KBM-7 (cell line): Measurements from ENCODE around the gene HPD.

ENCODE experiments used
- DNase-seq: peaks from one replicate; pipeline ENCODE4 v3.0.0-alpha.2; 2015
- in situ Hi-C: fragments of 300-500 bp; cut with MboI; formaldehyde crosslinking; loops from 2 replicates; pipeline ENCODE4 v1.14.3; 2020; ENCODE audit warnings: low sequenced_read_pairs, low pct_unique_long_range_greater_than_20kb, mixed read lengths

Gene HPD

DNA sequence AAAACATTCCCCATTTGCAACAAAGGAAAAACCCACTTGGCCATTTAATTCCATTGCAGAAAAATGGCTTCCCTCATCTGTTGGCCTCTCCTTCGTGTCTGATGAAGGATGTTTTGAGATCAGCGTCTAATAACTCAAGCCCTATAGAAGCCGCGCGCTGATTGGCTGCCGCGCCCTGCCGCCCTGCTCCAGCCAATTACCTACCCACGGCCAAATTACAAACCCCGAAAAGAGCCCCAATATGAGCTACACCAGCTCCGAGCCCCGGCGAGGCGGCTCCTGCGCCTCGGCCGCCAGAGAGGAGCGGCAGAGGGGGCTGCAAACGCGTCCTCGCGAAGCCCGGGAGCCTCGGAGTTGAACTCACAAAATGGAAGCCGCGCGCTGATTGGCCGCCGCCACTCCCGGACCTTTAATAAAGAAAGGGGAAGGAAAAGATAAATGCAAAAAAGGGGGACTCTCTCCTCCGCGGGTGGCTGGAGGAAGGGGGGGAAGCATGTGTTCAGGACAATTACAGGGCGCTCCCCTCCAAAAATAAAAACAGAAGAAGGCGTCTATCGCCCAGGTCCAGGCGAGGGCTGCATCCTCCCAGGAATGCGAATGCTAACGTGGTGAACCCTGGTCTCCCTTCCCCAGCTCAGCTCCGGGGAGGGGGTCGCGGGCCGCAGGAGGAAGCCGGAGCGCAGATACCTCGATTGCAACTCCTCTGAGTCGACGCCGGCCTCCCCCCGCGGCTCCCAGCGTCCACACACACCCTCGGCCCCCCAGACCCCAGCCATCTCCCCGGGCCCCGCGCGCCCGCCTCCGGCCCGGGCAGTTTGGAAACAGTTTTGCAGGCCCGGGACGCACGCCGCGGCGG is 55.6 kb downstream of the HPD start:
- peak; percentile 98 for DNase-seq
- in situ Hi-C loops: no loop called here

DNA sequence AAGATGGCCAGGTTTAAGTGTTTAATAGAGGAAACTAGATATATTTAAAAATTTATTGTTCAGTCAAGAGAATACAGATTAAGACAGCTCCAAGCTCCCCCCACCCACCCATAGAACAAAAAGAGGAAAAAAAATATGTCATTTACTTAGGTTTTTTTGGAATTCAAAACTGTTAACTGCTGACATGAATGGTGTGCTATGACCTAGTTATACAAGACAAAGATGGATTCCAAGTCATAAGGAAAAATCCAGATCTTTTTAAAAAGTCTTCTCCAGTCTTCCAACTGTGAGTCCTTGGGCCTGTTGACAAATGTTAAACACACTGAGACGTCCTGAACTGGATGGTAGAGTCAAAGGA is 56.2 kb downstream of the HPD start:
- no peak for DNase-seq
- in situ Hi-C loops: no loop called here

DNA sequence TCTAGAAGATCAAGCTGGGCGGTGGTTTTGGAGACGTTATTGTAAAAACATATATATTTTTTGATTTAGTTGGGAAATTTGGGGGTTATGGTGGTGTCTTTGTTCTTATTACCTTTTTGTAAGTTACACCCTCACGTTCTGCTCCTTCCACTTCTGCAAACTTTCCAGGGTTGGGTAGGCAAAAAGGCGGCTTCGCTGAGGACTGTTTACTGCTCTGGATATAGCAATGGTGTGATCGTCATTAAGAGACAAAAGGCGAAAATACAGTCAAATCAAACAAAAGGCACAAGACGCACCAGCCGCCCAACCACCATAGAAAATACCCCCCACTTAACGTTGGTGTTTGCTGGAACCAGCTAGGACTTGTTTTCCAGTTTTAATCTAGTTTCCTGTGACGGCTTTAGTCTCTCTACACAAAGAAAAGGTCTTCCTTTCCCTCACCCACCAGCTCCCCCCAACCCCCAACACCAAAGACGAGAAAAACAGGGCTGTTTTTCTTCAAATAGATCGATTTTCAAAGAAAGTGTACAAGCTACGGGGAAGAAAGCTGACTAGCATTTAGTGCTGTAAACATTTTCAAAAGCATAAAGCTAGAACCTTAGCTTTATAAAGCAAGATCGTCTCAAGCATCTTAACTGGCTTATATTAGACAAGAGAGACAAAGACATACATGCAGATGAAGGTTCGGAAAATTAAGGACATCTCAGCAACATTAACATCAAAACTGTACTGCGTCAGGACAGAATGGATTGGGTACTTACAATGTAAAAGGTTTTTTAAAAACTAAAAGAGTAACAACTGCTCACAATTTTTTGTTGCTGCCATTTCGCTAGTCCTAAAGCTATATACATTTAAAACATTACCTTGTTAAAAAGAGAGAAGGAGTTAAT is 56.8 kb downstream of the HPD start:
- DNase-seq: peak; percentile 62
- in situ Hi-C loops: no loop called here

DNA sequence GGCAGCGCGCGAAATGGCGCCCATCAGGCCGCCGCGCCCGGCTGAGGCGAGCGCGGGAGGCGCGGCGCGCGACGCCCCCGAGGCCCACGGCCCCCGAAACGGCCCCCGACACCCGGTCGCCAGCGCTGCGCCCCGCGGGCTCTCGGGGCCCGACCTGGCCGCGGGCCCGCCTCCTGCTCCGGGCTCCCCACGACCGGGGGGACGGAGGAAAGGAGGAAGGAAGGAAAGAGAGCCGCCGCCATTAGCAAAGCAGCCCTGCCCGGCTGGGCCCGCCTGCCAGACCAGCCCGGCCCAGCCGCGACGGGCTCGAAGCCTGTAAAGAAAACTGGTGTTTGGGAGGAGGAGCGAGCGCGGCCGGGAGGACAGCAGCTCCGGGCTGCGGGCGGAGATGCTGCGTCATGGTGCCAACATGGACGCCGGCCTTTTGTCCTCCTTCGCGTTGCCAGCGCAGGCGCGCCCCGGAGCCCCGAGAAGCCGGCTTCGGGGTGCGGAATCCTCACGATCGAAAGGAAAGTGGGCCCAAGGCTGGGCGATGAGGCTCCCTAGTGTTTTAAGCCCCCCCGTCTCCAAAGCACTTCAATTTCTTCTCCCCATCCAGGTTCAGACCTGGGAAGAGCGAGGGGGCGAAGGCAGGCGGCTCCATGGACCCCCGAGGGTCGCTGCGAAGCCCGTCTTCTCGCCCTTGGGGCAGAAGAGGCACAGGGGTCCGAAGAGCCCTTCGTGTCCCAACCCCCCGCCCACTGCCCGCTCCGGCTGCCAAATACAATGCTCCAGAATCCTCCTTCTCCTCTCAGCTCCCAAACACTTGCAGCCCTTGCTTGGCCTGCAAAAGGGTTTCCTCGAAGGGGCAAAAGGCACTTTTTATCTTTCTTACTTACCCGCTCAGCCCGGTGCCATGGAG is 57.7 kb downstream of the HPD start:
- DNase-seq: peak; percentile 61
- in situ Hi-C loops: no loop called here

DNA sequence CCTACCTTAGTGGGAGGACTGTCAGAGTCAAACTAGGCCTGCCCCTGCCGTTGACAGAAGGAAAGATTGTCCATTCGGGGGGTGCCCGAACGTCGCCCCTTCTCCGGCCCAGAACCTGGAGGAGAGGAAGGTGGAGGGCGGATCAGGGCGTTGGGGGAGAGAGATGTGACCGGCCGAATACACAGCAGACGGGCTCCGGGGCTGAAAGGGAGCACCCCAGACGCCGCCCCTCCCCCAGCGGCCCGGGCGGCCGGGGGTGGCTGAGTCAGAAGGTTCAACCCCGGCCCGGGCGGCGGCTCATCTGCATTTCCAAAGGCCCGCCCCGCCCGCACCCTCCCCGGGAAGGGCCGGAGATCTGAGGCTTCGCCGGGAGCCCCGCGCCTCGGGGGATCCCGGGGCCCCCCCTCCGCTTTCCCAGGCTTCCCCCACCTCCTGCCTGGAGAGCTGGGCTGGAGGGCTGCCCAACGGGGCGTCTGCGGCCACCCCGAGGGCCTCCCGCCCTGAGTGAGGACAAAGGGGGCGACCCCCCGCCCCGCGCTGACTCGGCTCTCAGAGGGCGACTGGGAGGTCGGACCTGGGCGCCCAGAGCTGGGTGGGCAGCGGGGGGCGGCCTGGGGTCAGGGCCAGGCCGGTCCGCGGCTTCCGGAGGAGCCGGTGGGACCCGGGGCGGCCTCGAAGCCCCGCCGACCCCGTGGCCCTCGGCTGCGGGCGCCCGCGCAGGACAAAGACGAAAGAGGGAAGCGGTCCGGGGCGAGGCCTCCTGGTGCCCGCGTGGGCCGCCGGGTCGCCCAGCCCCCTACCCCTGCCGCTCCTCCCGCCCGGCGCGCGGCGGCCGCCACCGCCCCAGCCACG is 58.6 kb downstream of the HPD start:
- peak; percentile 75 for DNase-seq
- in situ Hi-C loops: no loop called here

DNA sequence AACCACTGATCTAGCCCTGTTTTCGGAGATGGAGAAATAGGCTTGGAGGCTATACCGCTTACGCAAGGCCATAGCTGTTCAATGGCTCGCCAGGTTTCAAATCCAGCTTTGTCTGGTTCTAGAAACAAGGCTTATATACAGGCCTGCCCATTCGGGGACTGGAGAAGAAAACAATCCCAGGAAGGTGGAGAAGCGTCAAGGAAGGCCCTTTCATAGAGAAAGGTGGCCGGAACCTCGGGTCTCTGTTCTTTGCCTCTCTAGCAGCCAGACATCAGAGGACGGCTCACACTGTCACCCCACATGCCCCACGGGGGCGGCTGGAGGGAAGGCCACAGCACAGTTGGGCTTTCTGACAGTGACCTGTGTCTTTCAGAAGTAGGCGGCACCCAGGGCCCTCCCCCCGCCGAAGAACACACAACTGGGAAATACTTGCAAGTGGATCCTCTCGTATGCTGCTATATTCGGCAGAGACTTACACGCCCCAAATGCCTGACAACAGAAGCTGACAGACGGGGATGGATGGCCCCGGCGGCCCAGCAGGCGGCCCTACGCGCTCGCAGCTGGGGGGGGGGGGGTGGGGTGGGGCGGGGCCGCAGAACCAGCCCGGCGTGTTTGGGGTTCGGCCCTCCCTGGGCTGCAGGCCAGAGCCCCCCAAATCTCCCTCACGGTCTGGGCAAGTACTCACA is 59.4 kb downstream of the HPD start:
- in situ Hi-C loops: no loop called here
- peak; percentile 69 for DNase-seq

DNA sequence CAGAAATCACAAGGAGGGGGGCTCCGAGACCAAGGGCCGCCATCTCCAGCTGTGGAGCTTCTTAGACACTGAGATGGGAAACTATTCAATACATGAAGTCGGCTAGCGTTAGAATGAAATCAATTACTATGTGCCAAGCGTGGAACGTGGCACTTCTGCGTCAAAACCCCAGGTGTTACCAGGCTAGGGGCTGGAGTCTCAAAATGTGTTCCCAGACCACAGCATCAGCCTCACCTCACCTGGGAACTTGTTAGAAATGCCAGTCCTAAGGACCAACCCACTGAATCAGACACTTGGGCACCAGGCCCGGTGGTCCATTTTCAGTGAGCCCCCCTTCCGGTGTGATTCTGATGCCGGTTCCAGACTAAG is 59.9 kb downstream of the HPD start:
- no peak for DNase-seq
- in situ Hi-C loops: no loop called here

DNA sequence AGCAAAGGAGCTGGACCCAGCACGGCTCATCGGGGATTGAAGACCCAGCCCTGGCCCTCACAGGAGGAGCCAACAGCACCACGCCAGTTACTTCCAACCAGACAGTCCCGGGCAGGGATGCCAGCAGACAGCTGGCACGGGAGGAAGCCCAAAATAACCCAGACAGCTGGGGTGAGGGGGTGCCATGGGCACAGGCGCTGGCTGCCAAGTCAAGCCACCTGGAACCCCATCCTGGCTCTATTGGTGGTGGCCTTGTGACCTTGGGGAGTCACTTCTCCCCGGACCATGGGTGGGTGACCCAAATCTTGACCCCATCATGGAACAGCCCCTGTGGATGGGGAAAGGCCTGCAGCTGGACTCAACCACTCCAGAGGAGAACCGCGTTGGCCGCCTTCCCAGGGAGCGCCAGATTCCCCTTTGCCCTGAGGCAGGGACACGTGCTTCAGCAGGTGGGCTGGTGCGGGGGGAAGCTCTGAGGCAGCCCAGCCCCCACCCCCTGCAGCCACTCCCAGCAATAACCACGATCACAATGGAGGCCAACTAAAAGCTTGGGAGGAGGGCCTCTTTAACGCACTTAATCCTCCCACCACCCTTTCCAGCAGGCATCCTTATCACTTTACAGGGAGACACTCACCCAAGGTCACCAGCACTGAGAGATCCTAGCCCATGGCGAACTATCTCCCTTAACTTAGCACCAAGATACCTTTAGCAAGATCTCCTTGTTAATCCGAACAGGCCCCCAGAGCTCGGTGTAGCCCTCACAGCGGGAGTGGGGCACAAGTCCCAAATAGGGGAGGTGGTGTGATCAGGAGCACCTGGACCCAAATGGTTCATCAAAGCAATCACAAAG is 60.5 kb downstream of the HPD start:
- no peak for DNase-seq
- in situ Hi-C loops: no loop called here

DNA sequence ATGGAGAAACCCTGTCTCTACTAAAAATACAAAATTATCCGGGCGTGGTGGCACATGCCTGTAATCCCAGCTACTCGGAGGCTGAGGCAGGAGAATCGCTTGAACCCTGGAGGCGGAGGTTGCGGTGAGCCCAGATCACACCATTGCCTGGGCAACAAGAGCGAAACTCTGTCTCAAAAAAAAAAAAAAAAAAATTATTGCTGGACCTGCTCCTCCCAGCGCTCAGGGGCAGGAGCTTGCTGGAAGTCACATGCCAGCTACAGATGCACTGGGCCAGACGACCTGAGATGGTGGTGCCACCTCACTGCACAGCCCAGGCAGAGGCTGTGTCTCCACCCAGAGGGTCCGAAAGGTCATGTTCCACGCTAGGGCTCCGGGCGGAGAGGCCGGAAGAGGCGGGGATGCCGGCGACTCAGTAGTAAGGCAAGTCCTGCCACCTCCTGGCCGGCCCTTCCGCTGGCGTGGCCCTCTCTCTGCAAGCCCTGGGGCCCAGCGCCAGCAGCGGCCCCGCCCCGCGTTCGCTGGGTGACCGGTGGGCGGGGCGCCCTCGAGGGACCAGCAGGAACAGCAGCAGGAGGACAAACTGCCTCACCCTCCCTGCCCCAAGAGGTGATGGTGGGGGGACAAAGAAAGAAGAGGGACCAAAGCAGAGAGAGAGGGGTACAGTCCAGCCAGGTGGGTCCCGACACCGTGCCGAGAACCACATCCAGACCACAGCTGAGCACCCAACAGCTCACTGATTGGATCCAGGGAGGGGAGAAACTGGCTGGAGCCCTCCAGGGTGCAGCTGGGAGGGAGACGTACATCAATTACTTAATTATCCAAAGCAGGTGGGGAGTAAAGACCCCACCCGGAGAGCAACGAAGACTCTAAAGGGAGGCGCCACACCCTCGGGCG is 61.6 kb downstream of the HPD start:
- DNase-seq: no peak
- in situ Hi-C loops: no loop called here

DNA sequence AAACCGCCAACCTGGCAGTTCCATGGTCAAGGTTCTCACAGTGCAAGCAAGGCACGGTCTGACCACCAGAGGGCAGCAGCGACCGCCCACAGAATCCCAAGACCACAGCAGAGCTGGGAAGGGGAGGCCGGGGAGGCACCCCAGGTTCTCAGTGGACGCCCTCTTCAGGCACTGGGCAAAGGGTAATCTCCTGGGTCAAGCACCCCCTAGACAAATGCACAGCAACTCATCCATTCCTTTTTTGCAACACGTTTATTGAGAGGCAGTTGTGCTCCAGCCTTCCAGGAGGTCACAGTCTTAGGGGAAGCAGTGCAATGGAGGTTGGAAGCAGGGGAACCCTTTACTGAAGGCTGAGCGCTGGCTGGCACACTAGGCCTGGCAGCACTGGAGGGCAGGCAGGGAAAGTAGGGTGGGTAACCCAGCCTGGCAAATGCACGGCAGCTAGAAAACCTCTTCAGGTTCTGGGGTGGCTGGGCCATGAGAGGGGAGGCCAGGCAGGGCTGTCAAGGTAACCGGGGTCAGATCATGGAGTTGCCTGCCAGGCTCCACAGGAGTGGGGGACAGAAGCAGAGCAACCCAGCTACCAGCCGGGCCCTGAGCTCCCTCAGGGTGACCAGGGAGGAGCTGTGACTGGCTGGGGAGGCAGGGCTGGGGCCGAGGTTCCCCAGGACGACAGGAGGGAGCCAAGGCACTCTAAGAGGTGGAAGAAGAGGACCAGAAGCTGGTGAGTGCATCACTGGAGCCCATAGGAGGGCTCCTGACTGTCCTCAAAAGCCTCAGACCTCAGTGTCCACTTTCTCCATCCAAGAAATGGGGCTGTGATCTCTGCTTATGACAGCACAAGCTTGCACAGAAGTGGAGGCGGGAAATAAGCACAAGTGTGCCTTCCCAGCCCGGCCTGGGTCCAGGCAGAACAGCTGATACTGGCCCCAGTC is 63.4 kb downstream of the HPD start:
- in situ Hi-C loops: no loop called here
- DNase-seq: peak; percentile 91

DNA sequence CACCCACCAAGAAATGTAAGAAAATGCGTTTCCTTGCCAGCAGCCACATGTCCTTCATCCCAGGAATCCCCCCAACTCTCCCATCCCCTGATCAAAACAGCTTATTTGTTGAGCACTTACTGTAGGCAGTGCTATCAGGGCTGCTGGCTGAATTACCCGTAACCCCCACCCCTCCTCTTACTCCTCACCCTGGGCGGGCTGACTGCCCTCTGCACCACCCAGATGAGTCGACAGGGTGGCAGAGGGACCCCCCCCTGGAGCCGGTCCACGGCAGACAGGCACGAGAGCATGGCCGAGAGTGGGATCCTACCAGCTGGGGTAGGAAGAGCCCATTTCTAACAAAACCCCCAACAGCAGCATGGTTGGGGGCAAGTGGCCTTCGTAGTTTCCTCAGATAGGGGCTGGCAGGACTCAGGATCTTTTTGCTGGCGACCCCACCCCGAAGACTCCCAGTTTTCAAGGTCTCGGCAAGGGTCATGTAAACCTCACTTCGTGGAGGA is 64.1 kb downstream of the HPD start:
- in situ Hi-C loops: no loop called here
- no peak for DNase-seq

DNA sequence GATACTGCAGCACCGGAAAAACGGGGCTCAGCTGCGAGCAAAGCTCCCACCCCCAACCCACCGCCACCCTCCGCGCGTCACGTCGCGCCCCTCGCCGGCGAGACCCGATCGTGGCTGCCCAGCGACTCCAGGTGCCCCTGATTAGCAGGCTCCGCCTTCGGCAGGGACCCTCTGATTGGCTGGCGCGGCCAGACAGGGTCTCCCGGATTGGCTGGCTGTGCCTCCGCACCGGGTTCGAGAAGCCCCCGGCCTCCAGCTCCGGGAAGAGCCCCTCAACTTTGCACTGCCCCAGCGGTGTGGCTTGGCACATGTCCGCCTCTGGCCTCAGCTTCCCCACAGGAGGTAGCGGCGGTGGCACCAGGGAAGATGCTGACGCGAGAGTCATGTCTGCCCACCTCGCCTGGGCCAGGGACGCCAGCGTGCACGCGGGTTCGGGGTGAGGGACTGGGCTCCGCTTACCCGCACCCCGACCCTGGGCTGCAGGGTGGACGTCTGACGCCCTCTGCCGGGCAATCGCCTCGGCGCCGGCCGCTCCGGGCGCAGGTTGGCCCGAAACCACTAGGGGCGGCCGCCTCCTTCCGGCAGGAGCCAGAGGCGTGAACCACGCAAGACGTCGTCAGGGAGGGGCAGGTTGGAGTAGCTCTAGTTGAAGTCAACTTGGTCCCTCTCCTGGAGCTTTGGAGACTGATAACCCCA is 64.7 kb downstream of the HPD start:
- in situ Hi-C loops: no loop called here
- DNase-seq: peak; percentile 99

DNA sequence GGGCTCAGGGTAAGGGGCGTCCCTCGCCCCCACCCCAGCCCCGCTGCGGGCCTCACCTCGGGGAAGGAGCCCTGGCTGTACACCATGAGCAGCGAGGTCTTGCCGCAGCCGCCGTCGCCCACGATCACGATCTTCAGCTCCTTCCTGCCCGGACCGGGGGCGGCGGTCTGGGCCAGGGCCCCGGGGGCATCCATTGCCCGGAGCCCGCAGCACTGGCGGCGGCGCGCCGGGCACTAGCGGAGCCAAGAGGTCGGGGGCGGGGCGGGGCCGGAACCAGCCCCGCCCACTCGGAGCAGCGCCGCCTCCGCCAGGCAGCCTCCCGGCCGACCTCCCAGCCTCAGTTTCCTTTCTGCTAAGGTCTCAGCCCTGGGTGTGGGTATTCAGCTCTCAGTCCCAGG is 65.2 kb downstream of the HPD start, which contains the start of gene RHOF:
RHOF (minus strand) TSS at position 249 of the 398 bp plus-strand sequence; CDS start at position 194, 55 bp downstream.
- in situ Hi-C loops: no loop called here
- no peak for DNase-seq

DNA sequence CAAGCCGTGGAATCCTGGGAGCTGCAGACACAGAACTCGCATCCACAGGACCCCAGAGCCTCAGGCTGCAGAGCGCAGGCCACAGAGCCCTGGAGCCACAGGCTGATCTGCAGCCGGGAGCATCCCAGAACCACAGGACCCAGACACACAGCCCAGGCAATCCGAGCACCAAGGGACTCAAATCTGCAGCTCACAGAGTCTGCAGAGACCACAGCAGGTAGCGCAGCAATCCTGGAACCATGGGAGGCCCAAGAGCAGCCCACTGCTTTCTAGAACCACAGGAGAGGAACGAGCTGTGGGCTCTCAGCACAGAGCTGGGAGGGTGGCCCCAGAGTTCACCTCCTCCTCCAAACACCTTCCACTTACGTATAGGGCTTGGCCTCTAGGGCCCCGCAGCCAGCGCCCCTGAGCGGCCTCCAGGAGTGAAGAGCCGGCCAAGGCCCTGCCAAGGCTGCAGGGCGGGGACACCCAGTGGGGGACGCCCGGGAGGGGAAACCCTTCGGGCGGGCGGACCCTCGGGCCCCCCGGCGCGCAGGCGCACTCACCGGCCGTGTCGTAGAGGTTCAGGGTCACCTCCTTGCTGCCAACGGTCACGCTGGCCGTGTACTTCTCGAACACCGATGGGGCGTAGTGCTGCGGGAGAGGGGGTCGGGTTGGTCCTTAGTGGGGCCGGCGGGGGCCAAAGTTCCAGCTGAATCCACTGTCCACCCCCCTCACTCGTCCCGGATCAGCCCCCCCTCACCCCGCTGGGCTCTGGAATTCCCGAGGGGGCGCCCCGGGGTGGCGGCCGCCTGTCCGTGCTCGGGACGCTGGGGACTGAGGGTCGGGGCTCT is 65.8 kb downstream of the HPD start:
- in situ Hi-C loops: no loop called here
- DNase-seq: peak; percentile 58
